HG03575 (cell line): ENCODE results near the gene NTRK1.

ENCODE experiments used
- ATAC-seq: cut with Tn5 transposase; IDR thresholded peaks from one replicate; pipeline ENCODE4 v1.9.1; 2021; ENCODE audit not compliant: unreplicated experiment, insufficient number of reproducible peaks, low FRiP score; ENCODE audit errors: extremely low read depth

Gene NTRK1

GRCh38 chr1:156904187-156904959, 43.7 kb downstream of the NTRK1 start:
- ATAC-seq = no peak

DNA sequence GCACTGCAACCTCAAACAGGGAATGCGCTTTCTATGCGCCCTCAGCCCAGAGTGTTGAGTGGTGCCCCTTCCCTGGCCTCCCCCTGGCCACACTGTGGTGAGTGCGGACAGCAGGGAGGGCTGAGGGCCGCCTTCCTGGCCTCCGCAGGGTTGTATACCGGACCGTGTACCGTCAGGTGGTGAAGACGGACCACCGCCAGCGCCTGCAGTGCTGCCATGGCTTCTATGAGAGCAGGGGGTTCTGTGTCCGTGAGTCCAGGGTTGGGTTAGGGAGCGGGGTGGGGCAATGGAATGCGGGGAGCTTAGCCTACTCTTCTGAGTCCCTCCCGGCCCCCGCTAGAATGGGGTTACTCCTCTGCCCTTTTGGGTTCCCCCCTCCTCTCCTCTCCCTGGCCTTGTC, 44.5 kb downstream of the NTRK1 start:
- no peak for ATAC-seq

DNA sequence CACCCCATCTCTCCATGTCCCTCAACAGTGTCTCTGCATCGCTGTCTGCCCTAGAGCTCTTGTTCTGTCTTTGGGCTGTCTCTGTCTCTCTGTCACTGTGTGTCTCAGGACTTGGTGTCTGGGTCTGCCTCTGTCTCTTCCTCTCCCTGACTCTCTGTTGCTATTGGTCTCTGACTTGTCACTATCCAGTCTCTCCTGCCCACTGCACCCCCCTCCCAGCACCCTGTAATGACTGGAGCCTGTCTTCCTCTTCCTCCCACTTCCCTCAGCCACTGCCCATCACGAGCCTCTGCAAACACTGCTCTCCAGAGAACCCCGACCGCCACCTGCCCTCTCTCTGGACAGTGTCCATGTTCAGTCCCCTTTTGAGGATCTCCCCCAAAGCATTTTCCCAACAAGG, 45.0 kb downstream of the NTRK1 start:
- ATAC-seq = no peak

DNA sequence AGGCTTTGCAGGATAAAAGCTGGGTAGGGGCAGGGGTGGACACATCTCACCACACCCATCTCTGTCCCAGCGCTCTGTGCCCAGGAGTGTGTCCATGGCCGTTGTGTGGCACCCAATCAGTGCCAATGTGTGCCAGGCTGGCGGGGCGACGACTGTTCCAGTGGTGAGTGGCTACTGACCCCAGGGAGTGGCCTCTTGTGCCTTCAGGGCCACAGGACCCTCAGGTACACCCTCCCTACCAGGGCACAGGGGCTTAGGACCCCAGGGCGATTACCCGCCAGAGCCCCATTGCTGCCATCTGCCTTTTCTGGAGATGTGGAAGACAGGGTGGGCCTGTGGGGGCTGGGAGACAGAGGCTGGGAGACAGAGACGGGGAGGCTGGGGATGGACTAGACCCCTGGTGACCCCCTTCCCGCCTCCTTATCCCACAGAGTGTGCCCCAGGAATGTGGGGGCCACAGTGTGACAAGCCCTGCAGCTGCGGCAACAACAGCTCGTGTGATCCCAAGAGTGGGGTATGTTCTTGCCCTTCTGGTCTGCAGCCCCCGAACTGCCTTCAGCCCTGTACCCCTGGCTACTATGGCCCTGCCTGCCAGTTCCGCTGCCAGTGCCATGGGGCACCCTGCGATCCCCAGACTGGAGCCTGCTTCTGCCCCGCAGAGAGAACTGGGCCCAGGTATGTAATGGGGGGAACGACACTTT, 45.7 kb downstream of the NTRK1 start:
- ATAC-seq = no peak

- no peak for ATAC-seq
Observed at GRCh38 chr1:156908541-156908940, 47.9 kb downstream of the NTRK1 start.

DNA sequence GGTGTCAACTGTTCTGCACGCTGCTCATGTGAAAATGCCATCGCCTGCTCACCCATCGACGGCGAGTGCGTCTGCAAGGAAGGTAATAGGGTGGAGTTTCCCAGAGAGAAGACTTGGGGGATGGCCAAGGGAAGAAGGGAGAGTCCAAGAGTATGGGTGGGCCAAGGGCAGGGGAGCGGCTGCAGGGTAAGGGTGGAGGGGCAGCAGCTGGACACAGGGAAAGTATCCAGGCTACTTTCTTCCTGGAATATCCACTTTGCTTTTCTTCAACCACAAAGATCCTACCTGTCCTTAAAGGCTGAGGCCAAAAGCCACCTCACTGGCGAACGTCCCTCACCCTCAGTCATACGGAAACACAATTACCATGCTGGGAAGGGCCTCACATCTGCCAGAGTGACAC, 48.3 kb downstream of the NTRK1 start:
- no peak for ATAC-seq

DNA sequence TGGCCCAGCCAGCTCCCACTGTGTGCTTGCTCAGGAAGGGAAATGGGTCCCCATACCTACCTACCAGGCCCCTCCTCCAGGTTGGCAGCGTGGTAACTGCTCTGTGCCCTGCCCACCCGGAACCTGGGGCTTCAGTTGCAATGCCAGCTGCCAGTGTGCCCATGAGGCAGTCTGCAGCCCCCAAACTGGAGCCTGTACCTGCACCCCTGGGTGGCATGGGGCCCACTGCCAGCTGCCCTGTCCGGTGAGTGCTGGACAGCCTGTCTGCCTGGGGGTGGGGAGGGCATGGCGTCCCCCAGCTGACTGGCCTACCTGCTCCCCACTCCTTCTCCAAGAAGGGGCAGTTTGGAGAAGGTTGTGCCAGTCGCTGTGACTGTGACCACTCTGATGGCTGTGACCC, 49.0 kb downstream of the NTRK1 start:
- ATAC-seq = no peak

DNA sequence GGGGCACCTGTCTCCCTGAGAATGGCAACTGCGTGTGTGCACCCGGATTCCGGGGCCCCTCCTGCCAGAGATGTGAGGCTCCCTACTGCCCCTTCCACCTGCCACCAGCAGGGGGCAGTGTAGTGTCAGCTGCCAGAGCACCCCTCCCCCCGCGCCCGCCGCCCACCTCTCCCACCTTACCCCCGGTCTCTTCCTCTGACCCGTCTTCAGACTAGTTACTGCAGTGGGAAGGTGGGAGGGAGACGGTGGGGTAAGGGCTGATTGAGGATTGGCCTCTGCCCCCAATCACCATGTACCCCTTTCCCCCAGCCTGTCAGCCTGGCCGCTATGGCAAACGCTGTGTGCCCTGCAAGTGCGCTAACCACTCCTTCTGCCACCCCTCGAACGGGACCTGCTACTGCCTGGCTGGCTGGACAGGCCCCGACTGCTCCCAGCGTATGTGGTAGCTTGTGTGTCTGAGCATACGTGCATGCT, 49.7 kb downstream of the NTRK1 start:
- ATAC-seq = no peak

DNA sequence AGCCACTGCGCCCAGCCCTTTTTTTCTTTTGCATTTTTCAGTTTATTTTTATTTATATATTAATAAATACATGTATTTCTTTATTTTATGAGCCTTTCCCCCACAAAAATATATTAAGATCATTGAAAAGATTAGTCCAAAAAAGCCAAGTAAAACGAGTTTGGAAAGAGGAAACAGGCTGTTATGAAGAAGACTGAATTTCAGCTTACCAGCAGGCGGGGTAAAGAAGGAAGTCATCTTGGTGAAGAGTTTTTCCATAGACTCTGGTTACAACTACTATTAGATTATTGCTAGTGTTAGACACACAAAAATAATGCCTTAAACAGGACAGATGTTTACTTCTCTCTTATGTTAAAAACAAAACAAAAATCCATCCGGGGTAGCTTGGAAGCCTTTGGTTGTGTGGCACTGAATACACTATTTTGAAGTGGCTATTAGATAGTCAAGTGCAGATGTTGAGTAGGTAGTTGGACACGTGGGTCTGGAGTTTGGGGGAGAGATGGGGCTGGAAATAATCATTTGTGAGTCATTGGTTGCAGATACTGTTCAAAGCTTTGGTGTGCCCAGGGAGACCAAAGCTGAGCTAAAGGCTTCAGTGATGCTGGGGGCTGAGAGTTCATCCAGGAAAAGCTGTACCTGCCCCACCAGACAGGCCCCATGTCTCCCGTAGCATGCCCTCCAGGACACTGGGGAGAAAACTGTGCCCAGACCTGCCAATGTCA, 51.1 kb downstream of the NTRK1 start:
- no peak for ATAC-seq

- ATAC-seq = no peak
Observed at GRCh38 chr1:156912310-156912709, 51.6 kb downstream of the NTRK1 start.

DNA sequence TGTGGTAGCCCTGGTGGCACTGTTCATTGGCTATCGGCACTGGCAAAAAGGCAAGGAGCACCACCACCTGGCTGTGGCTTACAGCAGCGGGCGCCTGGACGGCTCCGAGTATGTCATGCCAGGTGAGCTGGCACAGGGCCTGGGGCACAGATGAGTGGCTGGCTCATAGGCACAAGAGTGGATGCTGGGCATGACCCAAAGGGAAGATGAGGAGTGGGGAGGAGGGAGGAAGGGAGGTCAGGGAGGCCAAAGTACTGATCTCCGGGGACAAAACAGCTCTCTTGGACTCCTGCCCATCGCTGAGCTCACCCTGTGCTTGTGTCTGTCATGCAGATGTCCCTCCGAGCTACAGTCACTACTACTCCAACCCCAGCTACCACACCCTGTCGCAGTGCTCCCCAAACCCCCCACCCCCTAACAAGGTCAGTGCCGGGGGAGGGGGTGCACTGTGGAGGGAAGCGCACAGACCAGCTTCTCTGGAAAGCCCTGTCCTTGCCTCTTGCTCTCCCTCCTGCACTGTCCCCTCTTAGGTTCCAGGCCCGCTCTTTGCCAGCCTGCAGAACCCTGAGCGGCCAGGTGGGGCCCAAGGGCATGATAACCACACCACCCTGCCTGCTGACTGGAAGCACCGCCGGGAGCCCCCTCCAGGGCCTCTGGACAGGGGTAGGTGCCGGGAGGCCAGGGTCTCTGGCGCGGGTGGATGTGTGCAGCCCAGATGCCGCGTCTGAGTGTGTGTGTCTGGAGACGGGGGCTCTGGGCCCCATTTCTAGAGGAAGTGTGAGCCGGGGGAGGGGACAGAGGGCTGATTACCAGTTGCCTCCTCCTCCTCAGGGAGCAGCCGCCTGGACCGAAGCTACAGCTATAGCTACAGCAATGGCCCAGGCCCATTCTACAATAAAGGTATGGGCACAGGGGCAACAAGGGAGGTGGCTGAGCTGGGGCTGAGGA, 52.5 kb downstream of the NTRK1 start:
- no peak for ATAC-seq

GRCh38 chr1:156913809-156914387, 53.2 kb downstream of the NTRK1 start:
- no peak for ATAC-seq

DNA sequence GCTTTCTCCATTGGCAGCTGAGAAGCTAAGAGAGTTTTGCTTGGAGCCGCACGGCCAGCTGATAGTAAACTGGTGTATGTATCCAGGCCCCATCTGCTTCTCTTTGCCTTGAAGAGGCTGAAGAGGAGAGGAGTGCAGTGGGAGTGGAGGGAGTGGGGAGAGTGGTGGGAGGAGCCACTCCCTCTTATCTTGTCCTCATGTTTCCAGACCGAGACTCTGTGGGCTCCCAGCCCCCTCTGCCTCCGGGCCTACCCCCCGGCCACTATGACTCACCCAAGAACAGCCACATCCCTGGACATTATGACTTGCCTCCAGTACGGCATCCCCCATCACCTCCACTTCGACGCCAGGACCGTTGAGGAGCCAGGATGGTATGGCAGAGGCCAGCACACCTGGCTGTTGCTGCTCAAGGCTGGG, 53.8 kb downstream of the NTRK1 start:
- no peak for ATAC-seq

DNA sequence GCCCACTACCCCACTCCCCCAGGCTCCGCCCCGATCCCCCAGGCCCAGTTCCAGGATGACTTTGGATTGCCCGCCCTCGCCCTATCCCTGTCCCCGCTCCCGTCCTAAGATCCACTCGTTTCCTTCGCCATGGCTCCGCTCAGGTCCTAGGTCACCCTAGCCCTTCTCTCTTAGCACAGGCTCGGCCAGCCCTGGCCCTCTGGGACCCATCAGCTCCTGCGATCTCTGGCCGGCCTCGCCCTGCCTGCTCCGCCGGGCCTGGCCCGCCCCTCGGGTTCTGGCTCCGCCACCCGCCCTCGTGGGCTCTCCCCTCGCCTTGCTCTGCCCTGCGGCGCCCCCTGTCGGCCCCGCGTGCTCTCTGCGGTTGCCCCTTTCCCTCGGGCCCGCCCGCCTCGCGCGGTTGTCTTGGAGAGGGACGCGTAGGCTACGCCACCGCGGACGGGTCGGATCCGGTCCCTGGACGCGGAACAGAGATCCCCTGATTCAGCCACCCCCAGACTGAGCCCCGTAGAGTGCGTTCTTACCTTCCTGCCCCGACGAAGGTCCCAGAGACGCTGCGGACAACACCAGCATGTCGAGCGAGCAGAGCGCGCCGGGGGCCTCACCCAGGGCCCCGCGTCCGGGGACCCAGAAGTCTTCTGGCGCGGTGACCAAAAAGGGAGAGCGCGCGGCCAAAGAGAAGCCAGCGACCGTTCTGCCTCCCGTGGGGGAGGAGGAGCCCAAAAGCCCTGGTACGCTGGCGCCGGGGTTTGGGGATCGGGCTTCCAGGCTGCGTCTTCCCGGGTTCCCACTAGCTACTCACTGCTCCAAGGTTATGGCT, 59.8 kb downstream of the NTRK1 start, which contains the start of gene LRRC71:
Gene LRRC71 (plus strand): TSS at position 400 of the 820 bp plus-strand sequence. CDS start 172 bp downstream, at position 572.
- no peak for ATAC-seq

GRCh38 chr1:156921053-156921529, 60.4 kb downstream of the NTRK1 start:
- ATAC-seq = no peak

GRCh38 chr1:156922986-156923669, 62.5 kb downstream of the NTRK1 start:
- ATAC-seq = no peak
